MM.1S (cell line): ENCODE results near the gene ZNF526.

Experiments
- DNase-seq: peaks from one replicate; pipeline ENCODE4 v3.0.0-alpha.2; 2015
- H2AFZ ChIP-seq: fragments of 300-600 bp; sonication (generic); 2 replicates; pipeline ENCODE4 v1.6.0; 2016; ENCODE audit warnings: antibody characterized with exemption, low read length
- H3F3A ChIP-seq: fragments of 300-600 bp; sonication (generic); 2 replicates; pipeline ENCODE4 v1.6.1; 2016; ENCODE audit warnings: mild to moderate bottlenecking, antibody characterized with exemption, low read length, moderate library complexity, mixed read lengths; ENCODE audit not compliant: insufficient read depth
- H3K27ac ChIP-seq: fragments of 300-600 bp; sonication (generic); 2 replicates; pipeline ENCODE4 v1.5.1; 2016; ENCODE audit warnings: mild to moderate bottlenecking, low read length
- H3K27me3 ChIP-seq: fragments of 300-600 bp; sonication (generic); replicated peaks from 2 replicates; pipeline ENCODE4 v1.6.0; 2016; ENCODE audit warnings: low read length; ENCODE audit not compliant: insufficient read depth
- H3K36me3 ChIP-seq: fragments of 300-600 bp; sonication (generic); replicated peaks from 2 replicates; pipeline ENCODE4 v1.6.1; 2016; ENCODE audit warnings: mild to moderate bottlenecking, low read length, mixed read lengths; ENCODE audit not compliant: insufficient read depth
- H3K4me1 ChIP-seq: fragments of 300-600 bp; sonication (generic); 2 replicates; pipeline ENCODE4 v1.6.1; 2016; ENCODE audit warnings: low read length, mixed read lengths
- H3K4me2 ChIP-seq: fragments of 300-600 bp; sonication (generic); 2 replicates; pipeline ENCODE4 v1.6.0; 2016; ENCODE audit warnings: low read depth, low read length
- H3K4me3 ChIP-seq: fragments of 300-600 bp; sonication (generic); 2 replicates; pipeline ENCODE4 v1.5.1; 2016; ENCODE audit warnings: low read length, mixed read lengths
- H3K79me2 ChIP-seq: fragments of 300-600 bp; sonication (generic); 2 replicates; pipeline ENCODE4 v1.6.1; 2016; ENCODE audit warnings: mixed run types, low read length, mixed read lengths
- H3K9ac ChIP-seq: fragments of 300-600 bp; sonication (generic); 2 replicates; pipeline ENCODE4 v1.6.1; 2016; ENCODE audit warnings: low read length, mixed read lengths
- H3K9me2 ChIP-seq: fragments of 300-600 bp; sonication (generic); replicated peaks from 2 replicates; pipeline ENCODE4 v1.6.1; 2016; ENCODE audit warnings: mild to moderate bottlenecking, low read length, mixed read lengths; ENCODE audit not compliant: insufficient read depth
- H3K9me3 ChIP-seq: fragments of 300-600 bp; sonication (generic); replicated peaks from 2 replicates; pipeline ENCODE4 v1.6.1; 2016; ENCODE audit warnings: mild to moderate bottlenecking, low read length, mixed read lengths; ENCODE audit not compliant: insufficient read depth
- H4K20me1 ChIP-seq: fragments of 300-600 bp; sonication (generic); 2 replicates; pipeline ENCODE4 v1.6.1; 2016; ENCODE audit warnings: mild to moderate bottlenecking, low read length, moderate library complexity, mixed read lengths; ENCODE audit not compliant: insufficient read depth
- EZH2 ChIP-seq: fragments of 300-600 bp; sonication (generic); optimal IDR thresholded peaks from 2 replicates; pipeline ENCODE3; 2017; ENCODE audit warnings: low read depth, mild to moderate bottlenecking, antibody characterized with exemption, low read length, mixed read lengths
- EZH2phosphoT487 ChIP-seq: fragments of 300-600 bp; sonication (generic); IDR thresholded peaks from 2 replicates; pipeline ENCODE4 v1.6.1; 2018; ENCODE audit warnings: antibody characterized with exemption, low read length
- TF ChIP-seq, protein P1 (sequence below): fragments of 300-600 bp; sonication (generic); IDR thresholded peaks from 2 replicates; pipeline ENCODE4 v1.5.1; 2016; ENCODE audit warnings: antibody characterized with exemption, low read length, mixed read lengths

The ZNF526 gene

DNA sequence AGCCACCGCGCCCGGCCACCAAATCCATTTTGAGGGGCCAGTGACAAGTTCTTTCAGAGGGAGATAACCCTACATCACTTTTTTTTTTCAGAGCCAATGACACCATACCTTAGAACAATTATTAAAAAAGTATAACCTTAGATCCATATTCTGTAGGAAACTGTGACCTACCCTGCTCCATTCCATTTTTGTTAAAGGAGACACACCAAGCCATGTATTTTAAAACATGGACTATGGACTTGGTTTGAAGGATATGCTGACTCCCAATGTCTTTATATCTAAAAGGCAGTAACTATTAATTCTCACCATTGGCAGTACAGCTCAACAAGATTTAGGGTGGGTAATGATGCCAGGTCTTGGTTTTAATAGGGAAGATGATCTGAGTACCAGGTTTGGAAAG is 21.2 kb downstream of the ZNF526 start:
- no peak for DNase-seq
- Histone ChIP-seq H2AFZ (no peak overlapping the region), H3K9ac (peak overlapping the region; percentile 81), H3K27me3 (no peaks in the 10 kb centered on the region), H3K9me3 (no peaks in the 10 kb centered on the region), H3F3A (peaks cover 16% of the 10 kb centered on the region), H3K79me2 (peaks cover 48% of the 10 kb centered on the region), H3K4me3 (peak overlapping the region; percentile 93), H3K4me2 (peak overlapping the region; percentile 91), H3K27ac (no peak overlapping the region), H3K36me3 (no peaks in the 10 kb centered on the region), H4K20me1 (no peaks in the 10 kb centered on the region), H3K4me1 (peaks cover 9% of the 10 kb centered on the region), H3K9me2 (no peaks in the 10 kb centered on the region)
- TF ChIP-seq EZH2phosphoT487 (no peak), EZH2 (no peak)
- TF ChIP-seq, protein P1, sequence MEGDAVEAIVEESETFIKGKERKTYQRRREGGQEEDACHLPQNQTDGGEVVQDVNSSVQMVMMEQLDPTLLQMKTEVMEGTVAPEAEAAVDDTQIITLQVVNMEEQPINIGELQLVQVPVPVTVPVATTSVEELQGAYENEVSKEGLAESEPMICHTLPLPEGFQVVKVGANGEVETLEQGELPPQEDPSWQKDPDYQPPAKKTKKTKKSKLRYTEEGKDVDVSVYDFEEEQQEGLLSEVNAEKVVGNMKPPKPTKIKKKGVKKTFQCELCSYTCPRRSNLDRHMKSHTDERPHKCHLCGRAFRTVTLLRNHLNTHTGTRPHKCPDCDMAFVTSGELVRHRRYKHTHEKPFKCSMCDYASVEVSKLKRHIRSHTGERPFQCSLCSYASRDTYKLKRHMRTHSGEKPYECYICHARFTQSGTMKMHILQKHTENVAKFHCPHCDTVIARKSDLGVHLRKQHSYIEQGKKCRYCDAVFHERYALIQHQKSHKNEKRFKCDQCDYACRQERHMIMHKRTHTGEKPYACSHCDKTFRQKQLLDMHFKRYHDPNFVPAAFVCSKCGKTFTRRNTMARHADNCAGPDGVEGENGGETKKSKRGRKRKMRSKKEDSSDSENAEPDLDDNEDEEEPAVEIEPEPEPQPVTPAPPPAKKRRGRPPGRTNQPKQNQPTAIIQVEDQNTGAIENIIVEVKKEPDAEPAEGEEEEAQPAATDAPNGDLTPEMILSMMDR: no peak

DNA sequence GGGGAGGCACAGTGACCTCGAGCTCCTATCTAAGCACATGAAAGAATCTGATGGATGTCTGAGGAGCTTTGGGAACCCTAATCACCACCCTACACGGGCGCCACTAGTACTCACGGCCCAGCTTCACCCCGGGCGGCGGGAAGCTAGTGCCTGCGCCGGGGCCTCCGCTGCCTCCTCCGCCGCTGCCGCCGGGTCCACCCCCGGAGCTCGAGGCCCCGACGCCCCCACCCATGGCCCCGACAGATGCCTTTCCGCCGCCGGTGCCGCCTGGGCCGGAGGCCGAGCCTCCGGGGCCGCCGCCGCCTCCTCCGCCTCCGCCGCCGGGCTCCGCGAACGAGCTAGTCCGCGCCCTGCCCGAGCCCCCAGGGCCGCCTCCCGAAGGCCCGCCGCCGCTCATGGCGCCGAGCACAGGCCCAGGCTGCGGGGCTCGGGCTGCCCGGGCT is 22.0 kb downstream of the ZNF526 start:
- H3K27ac ChIP-seq: peak overlapping the region; percentile 13; the same call in 1 of the 2 replicates
- peak; percentile 18 for DNase-seq
- no peaks in the 10 kb centered on the region for H3K9me2 ChIP-seq

DNA sequence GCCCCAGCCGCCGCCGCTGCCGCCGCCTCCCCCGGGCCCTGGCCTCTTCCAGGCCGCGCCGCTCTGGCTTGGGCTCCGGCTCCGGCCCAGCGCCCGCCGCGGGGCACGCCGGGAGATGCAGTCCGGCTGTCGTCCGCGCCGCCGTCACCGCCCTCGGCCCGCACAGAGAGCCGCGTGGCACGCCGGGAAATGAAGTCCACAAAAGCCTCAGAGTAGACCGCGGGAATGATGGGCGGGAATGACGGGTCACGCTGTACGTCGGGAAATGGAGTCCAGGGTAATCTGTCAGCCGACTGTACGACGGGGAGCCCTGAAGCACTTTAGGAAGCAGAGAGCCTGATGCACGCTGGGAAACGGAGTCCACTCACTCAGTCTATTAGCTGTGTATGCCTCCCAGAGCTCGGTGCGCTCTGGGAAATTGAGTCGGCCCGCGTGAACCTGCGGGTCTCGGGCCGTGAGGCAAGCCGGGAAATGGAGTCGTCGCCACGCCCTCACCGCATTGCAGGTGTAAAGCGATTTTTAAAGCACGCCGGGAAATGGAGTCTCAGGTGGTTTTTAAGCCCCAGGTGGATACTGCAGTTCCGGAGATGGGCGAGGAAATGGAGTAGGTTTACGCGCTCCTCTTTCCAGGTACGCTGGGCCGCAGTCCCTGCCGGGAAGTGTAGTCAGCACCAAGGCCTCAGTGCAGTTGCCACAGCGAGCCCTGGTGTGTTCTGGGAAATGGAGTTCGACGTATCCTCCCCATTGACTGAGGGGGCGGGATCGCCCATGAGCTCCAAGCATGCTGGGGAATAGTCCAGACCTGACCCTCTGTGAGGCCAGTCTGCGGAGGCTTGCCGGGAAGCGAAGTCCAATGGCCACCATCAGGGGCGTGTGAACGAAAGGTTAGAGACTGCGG is 22.6 kb downstream of the ZNF526 start, which contains the start of gene GSK3A:
Gene GSK3A, minus strand, starts transcription at position 91 of the 898 bp plus-strand sequence. CDS start 137 bp downstream, outside the sequence.
- Histone ChIP-seq H3K4me3 (peak within 1 kb of the TSS; percentile 93), H3K79me2 (peaks cover 48% of the 10 kb centered on the region), H3K27ac (peak within 1 kb of the TSS; percentile 80), H2AFZ (peak within 1 kb of the TSS; percentile 53), H3K27me3 (no peaks in the 10 kb centered on the region), H3K4me2 (peak within 1 kb of the TSS; percentile 99), H3K9me2 (no peaks in the 10 kb centered on the region), H4K20me1 (no peaks in the 10 kb centered on the region), H3K9me3 (no peaks in the 10 kb centered on the region), H3K36me3 (no peaks in the 10 kb centered on the region), H3F3A (peaks cover 21% of the 10 kb centered on the region), H3K9ac (peak within 1 kb of the TSS; percentile 81), H3K4me1 (peaks cover 9% of the 10 kb centered on the region)
- TF ChIP-seq, protein P1: no peak
- TF ChIP-seq EZH2 (no peak), EZH2phosphoT487 (no peak)
- peak; percentile 98 for DNase-seq

More for the DNA sequence above, 22.0 kb downstream of the ZNF526 start:
- Histone ChIP-seq H3K9me3 (no peaks in the 10 kb centered on the region), H3K27me3 (no peaks in the 10 kb centered on the region), H3K36me3 (no peaks in the 10 kb centered on the region), H3K9ac (peak overlapping the region; percentile 81), H3K4me3 (peak overlapping the region; percentile 93), H2AFZ (0 out of 2 replicates have a peak overlapping the region, but pooled peaks have one; percentile 9), H3K4me1 (peaks cover 9% of the 10 kb centered on the region), H3K79me2 (peaks cover 48% of the 10 kb centered on the region), H3F3A (peaks cover 21% of the 10 kb centered on the region), H4K20me1 (no peaks in the 10 kb centered on the region), H3K4me2 (peak overlapping the region; percentile 91)
- TF ChIP-seq, protein P1: no peak
- TF ChIP-seq EZH2phosphoT487 (no peak), EZH2 (no peak)
